HG02588 (cell line): ENCODE data around the gene SUFU.
"Not testable (repeated sequence)": the region's sequence is repeated elsewhere in the genome, so short reads cannot be mapped to it uniquely, and the experiment has no call there.

Experiments
- ATAC-seq: cut with Tn5 transposase; IDR thresholded peaks from one replicate; pipeline ENCODE4 v1.9.1; 2021; ENCODE audit warnings: mild to moderate bottlenecking, moderate library complexity; ENCODE audit not compliant: unreplicated experiment

Gene SUFU

DNA sequence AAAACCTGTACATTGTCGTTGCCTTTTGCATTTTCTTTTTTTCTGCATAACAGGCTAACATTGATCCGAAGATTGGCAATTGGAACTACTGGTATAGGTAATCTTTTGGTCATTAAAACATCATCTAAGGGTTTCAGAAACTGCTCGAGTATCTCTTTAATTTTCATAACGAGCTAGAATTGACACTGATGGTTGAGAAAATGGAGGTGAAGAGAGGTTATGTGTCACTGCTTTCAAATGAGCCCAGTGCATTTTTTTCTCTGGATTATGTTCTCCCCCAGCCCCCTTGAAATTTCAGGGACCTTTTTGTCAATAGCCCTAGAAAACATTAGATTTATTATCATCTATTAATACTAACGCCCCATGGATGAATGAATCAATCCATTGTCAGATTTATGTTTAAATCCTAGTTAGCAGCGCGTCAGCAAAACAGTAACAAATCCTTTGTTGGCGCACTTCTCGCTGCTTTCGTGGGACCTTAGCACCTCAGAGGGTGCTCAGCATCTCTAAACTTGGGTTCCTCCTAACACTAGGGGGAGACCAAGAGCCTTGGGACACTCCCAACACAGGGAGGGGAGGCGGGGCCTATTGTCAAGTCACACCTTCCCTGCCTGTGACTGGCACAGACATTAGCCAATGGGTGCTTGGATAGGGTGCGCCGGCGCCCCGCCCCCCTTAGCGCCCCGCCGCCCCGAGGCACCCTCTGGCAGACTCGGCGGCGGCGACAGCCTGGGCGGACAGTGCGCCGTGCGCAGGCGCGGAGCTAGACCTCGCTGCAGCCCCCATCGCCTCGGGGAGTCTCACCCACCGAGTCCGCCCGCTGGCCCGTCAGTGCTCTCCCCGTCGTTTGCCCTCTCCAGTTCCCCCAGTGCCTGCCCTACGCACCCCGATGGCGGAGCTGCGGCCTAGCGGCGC is at the start of gene SUFU:
TSS of gene SUFU (plus strand) at position 709 of the 915 bp plus-strand sequence. CDS start at position 890, 181 bp downstream.
- peak; percentile 60 for ATAC-seq

DNA sequence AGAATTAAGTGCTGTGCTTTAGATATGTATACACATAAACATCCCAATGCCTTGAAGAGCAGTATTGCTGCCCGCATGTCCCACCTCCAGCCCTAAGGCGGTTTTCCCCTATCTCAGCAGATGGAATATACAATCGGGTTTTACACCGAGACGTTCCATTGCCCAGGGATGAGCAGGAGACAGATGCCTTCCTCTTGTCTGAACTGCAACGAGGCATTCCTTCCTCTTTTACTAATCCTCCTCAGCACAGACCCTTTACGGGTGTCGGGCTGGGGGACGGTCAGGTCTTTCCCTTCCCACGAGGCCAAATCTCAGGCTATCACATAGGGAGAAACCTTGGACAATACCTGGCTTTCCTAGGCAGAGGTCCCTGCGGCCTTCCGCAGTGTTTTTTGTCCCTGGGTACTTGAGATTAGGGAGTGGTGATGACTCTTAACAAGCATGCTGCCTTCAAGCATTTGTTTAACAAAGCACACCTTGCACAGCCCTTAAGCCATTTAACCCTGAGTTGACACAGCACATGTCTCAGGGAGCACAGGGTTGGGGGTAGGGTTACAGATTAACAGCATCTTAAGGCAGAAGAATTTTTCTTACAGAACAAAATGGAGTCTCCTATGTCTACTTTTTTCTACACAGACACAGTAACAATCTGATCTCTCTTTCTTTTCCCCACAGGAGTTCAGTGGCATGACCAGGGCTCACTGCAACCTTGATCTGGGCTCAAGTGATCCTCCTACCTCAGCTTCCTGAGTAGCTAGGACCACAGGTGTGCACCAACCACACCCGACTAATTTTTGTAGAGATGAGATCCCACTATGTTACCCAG is 48.9 kb upstream of the SUFU start:
- ATAC-seq, result not testable (repeated sequence)

DNA sequence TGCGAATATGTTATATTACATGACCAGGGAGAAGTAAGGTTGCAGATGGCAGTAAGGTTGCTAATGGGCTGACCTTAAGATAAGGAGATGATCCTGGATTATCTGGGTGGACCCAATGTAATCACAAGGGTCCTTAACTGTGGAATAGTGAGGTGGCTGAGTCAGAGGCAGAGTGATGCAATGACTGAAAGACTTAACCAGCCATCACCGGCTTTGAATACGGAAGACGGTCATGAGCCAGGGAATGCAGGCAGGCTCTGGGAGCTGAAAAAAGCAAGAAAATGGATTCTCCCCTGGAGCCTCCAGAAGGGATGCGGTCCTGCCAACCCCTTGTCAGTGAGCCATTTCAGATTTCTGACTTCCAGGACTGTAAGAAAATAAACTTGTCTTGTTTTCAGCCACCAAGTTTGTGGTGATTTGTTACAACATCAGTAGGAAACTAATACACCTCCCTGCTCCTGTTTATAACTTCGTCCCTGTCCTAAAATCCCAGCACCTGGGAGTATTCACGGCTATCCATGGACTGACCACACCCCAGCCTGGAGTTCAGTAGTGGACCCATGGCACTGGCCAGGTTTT is 47.8 kb upstream of the SUFU start:
- no peak for ATAC-seq

DNA sequence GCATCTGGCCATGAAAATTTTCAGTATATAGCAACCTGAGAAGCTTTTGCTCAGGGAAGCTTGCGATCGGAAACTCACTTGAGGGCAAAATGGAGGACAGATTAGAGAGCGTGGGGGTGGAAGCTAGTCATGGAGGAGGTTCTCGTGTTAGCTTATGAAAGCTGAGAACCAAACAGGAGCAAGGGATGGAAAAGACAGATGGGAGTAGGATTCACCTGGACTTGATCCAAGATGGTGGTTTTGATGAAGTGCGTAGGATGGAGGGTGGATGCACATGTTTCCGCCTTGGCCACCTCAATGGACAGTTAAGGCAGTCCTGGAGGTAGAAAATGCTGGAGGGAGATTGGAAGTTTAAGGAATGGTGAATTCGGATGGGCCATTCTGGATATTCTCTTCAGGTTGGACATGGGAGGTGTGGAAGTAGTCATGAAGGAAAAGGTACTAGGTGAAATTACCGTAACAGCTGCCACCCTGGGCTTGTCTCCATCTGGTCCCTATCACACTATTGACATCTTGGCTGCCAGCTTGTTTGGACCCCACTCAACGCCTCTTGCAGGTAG is 46.1 kb upstream of the SUFU start:
- no peak for ATAC-seq

DNA sequence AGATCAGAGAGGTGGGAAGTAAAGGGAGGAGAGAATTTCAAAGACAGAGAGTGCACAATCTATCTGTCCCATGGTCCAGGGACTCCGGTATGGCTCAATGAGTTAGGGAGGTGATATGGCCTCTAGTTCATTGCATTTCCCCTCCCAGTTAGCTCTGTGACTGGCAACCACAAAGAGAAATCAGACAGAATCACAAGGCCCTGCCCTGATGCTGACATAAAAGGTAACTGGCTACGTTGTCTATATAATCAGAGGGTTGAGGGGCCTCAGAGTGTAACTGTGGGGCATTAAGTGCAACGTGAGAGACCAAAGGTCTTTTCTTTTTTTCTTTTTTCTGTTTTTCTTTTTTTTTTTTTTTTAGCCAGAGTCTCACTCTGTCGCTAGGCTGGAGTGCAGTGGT is 45.1 kb upstream of the SUFU start:
- ATAC-seq, result no peak

DNA sequence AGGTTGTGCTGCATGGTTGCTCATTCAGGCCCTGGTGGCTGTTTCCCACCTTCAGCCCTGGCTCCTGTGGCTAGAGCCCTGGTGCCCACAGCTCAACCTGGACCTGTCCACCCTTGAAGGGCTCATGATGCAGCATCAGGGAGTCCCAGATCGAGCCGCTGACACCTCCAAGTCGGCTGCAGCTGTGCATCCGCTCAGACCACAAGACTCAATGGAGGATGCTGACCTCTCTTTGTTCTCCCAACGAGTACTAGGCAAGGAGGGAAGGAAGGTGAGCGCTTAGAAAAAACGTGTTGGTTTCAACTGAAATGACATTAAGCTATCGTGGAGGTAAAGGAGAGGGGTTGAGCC is 43.0 kb upstream of the SUFU start:
- ATAC-seq, result peak; percentile 23

DNA sequence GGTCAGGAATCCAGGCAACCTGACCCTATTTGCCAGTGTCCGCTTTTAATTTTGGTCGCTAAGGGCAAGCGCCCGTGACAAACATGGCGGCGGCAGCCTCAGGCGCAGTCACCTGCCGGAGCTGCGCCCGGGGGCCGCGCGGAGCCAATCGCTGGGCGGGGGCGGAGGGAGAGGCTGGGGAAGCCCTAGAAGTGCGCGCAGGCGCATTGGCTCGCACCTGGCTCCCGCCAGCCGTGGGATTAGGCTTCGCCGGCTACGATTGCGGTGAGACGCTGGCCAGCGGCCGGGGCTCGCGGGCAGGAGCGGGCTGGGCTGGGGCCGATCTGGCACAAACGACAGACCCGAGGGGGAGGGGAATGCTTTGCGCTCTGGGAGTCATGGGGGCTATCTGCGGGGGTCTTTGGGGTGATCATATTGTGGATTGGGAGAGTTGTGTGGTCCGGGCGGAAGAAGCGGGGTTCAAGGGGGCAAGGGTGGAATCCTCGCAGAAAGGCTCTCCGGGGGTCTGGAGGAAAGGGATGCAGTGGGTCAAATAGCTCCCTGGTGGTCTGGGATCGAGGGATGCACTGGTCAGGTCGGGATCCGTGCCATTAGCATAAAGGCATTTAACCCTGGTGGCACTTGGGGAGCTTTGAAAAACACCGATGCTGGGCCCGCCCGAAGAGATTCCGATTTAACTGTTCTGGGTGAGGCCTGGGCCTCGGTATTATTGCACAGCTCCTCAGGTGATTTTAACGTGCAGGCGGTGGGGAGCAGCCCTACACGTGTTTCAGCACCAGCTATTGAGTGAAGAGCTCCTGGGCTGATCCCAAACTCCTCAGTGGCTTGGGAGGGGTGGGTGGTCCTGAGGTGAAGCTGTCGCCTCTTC is 42.4 kb upstream of the SUFU start:
- ATAC-seq, result peak; percentile 89

DNA sequence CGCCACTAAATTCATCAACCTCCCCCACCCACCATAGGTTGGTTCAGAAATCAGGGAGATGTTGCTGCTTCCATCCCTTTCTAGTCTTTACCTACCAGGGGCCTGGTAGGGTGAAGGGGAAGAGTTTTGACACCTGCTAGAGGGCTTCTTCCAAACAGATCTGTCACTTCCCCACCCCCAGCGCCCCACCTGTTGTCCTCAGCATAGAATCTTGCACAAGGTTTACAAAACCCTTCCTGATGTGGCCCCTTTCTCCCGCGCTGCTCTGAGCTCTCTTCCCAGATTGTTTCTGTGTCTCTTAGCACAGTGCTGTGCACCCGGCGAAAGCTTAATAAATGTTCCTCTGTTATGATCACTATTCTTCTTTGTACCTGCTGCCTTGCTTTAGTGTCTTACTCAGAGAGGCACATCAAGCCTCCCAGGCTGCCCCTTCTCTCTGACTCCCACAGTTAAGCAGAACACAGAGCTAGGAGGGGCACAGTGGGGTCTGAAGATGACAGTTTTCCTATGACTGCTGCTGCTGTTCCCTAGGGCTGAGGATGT is 41.2 kb upstream of the SUFU start:
- no peak for ATAC-seq

DNA sequence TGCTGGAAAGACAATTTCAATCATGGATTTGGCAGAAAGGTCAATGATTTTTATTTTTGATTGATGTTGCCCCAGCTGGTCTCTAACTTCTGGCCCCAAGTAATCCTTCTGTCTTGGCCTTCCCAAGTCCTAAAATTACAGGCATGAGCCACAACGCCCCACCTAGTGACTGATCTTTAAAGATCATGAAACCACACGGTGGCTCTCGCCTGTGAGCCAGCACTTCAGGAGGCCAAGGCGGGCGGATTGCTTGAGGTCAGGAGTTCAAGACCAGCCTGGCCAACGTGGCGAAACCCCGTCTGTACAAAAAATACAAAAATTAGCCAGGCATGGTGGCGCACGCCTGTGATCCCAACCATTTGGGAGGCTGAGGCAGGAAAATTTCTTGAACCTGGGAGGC is 39.8 kb upstream of the SUFU start:
- no peak for ATAC-seq

DNA sequence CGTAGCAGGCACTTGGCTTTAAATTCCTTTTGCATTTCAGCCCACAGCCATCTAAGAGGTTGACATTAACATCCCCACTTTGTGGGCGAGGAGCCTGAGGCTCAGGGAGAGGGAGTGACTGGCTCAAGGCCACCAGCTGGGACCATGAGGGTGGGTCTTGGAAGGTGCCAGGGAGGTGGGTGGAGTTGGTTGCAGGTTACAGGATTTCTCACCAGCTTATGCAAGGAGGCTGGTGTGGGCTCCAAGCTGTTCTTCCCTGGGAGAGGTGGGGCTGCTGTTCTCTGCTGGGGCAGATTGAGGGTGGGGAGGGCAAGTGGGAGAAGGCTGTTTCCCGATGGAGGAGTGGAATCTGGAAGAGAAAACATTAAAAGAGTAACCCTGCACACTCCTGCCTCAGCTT is 38.3 kb upstream of the SUFU start:
- no peak for ATAC-seq

DNA sequence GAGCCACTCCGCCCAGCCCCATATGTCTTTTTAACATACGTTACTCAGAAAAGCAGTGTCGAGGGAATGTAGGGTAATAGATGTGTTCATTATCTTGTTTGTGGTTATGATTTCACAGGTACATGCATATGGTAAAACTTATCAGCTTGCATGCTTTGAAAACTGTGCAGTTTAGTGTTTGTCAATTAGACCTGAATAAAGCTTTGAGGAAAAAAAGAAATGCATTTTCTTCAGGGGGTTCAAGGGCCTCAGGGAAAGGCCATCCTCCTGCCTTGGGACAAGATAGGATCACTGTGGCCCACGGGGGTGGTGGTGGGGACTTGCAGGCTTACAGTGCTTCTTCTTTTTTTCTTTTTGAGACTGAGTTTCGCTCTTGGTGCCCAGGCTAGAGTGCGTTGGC is 36.5 kb upstream of the SUFU start:
- ATAC-seq, result no peak

DNA sequence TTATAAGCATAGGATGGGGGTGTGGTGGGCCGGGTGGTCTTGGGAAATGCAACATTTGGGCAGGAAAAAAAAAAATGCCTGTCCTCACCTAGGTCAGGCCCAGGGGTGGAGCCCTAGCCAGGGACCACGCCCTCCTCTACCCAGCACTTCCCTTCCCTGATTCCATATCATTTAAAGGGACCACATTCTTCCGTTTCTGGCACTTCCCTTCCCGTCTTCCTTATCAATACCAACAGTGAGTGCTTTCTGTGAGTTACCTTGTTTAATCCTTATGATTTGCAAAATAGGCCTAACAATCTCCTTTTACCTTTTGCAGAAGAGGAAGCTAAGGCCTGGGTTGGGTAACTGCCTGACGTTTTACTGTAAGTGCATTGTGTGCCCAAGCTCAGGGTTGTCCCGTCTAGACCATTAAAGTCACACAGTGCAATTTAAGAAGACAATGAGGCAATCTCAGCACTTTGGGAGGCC is 35.8 kb upstream of the SUFU start:
- no peak for ATAC-seq

DNA sequence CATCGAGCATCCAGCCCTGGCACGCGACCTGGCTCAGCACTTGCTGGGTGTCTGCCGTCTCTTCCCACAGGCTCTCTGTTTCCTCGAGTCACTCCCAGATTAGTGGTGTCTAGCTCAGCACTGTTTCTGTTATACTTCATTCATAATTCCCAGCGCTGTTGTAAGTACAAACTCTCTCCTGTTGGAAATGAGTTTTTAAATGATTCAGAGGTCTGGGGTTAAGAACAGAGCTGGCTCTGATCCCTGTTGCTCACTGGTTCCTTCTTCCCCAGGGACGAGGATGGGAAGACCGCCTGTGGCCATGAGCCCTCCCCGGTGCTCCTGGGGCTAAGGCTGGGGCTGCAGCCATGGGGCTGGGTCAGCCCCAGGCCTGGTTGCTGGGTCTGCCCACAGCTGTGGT is 35.1 kb upstream of the SUFU start:
- no peak for ATAC-seq

DNA sequence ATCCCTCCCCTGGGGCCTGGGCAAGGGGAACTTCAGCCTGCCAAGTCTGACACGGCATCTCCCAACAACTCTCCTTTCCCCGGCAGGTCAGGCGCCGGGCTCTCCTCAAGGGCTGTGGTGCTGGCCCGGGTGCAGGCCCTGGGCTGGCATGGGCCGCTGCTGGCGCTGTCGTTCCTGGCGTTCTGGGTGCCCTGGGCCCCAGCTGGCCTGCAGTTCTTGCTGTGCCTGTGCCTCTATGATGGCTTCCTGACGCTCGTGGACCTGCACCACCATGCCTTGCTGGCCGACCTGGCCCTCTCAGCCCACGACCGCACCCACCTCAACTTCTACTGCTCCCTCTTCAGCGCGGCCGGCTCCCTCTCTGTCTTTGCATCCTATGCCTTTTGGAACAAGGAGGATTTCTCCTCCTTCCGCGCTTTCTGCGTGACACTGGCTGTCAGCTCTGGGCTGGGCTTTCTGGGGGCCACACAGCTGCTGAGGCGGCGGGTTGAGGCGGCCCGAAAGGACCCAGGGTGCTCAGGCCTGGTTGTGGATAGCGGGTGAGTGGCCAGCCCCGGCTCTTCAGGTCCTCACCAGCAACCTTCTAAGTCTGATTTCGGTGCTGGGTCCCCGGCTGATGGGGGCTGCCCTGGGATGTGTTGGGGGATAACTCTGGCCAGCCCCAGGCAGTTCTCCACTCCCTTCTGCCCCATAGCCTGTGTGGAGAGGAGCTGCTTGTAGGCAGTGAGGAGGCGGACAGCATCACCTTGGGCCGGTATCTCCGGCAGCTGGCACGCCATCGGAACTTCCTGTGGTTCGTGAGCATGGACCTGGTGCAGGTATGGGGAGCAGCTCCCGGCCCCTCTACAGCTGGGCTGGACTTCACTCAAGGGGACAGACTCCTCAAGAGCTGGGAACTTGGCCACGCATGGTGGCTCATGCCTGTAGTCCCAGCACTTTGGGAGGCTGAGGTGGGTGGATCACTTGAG is 32.9 kb upstream of the SUFU start:
- ATAC-seq, result no peak

DNA sequence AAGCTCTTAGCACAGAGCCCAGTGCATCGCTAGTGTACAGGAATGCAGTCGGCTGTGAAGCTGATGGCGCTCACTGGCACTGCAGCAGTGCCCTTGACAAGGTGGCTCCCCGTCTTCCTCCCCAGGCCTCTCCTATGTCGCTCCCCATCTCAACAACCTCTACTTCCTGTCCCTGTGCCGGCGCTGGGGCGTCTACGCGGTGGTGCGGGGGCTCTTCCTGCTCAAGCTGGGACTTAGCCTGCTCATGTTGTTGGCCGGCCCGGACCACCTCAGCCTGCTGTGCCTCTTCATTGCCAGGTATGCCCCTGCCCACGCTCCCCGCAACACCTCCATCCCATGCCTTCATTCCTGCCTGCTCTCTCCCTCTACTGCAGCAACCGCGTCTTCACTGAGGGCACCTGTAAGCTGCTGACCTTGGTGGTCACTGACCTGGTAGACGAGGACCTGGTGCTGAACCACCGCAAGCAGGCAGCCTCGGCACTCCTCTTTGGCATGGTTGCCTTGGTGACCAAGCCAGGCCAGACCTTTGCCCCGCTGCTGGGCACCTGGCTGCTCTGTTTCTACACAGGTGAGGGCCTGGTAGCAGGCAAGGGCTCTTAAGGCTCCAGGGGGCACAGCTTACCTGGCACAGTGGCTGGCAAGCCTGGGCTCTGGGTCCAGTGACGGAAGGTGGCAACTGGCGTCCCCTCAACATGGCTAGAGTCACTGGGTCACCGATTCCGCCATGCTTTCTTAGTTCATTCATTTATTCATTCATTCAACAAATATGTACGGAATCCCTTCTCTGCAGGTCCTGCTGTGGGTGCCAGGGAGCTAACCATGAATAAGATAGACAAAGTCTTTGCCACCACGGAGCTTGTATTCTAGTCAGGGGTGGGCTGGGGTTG is 30.1 kb upstream of the SUFU start:
- ATAC-seq, result no peak

DNA sequence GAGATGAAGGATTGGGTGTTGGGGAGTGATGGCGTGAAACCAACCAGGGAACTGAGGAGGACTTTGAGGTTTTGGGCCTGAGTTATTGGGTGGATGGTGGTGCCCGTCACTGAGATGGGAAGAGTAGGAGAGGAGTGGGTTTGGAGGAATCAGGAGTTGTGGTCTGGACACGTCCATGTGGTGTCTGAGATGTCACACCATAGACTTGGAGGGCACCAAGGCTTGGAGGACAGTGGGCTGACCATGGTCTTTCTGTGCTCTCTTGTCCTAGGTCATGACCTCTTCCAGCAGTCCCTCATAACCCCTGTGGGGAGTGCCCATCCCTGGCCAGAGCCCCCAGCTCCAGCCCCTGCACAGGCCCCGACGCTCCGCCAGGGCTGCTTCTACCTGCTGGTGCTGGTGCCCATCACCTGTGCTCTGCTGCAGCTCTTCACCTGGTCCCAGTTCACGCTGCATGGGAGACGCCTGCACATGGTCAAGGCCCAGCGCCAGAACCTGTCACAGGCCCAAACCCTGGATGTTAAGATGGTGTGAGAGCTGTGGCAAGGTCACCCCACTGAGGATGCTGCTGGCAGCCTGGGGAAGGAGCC is 28.2 kb upstream of the SUFU start:
- no peak for ATAC-seq

DNA sequence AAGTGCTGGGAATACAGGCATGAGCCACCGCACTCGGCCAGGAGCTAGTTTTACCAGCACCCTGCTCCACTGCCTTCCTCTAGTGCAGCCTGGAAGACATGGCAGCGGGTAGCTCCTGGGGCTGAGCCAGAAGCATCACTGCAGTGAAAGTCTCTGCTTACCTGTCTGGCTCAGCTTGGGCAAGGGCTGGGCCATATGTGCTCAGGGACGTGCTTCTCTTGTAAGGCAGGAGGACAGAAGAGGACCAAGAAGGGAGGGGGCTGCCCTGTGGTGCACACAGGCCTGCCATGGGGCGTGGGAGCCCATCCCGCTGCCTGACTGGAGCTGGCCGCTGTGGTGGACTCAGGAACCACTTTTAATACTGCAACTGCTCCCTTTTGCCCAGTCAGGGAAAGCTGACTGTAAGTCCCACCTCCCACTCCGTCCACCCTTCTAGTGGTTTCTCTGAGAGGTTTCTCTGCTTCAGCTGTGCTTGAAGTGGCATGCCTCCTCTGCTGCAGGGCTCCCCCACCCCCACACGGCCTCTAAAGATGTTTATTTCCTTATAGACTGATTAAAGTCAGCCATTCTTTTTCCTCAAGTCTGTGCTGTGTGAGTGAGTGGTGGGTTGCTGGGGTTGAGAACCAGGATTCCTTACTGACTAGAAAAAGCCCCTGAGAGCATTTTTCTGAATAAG is 27.2 kb upstream of the SUFU start:
- ATAC-seq, result no peak
